Astrocyte (in vitro differentiated cells and primary cell): ENCODE measurements around the gene KLK3. TPM values are rescaled to one million over a fixed set of nuclear protein-coding genes. Genes with fewer than 3 reads are reported as not detected.

ENCODE experiments used
- DNase-seq: peaks from one replicate; pipeline ENCODE4 v3.0.0-alpha.2; 2010; ENCODE audit warnings: low read depth
- FAIRE-seq: peaks from 2 replicates; lab custom pipeline; 2011; peaks lifted over from hg19 to GRCh38; lab: Jason Lieb, UNC
- H2AFZ ChIP-seq: 2 replicates; pipeline ENCODE4 v1.6.0; 2012; ENCODE audit warnings: low read depth, low read length, inconsistent platforms
- H3K27ac ChIP-seq: 2 replicates; pipeline ENCODE4 v1.5.1; 2011; ENCODE audit warnings: low read depth, low read length, inconsistent platforms
- H3K27me3 ChIP-seq: 2 replicates; pipeline ENCODE4 v1.6.0; 2011; ENCODE audit warnings: low read length, inconsistent platforms; ENCODE audit not compliant: insufficient read depth
- H3K36me3 ChIP-seq: 2 replicates; pipeline ENCODE4 v1.5.1; 2011; ENCODE audit warnings: low read length, inconsistent platforms; ENCODE audit not compliant: insufficient read depth
- H3K4me1 ChIP-seq: 2 replicates; pipeline ENCODE4 v1.5.1; 2011; ENCODE audit warnings: low read length, inconsistent platforms; ENCODE audit not compliant: insufficient read depth
- H3K4me2 ChIP-seq: 2 replicates; pipeline ENCODE4 v1.6.0; 2012; ENCODE audit warnings: low read length, inconsistent platforms
- H3K4me3 ChIP-seq: 2 replicates; pipeline ENCODE4 v1.5.1; 2011; ENCODE audit warnings: low read depth, mild to moderate bottlenecking, low read length, inconsistent platforms; ENCODE audit not compliant: insufficient read depth
- H3K79me2 ChIP-seq: 2 replicates; pipeline ENCODE4 v1.6.0; 2012; ENCODE audit warnings: mild to moderate bottlenecking, low read length, inconsistent platforms; ENCODE audit not compliant: insufficient read depth
- H3K9ac ChIP-seq: 2 replicates; pipeline ENCODE4 v1.6.0; 2012; ENCODE audit warnings: mild to moderate bottlenecking, low read length, inconsistent platforms
- H3K9me3 ChIP-seq: 2 replicates; pipeline ENCODE4 v1.5.1; 2012; ENCODE audit warnings: low read depth, mild to moderate bottlenecking, low read length, inconsistent platforms; ENCODE audit not compliant: insufficient read depth
- H4K20me1 ChIP-seq: 2 replicates; pipeline ENCODE4 v1.6.0; 2012; ENCODE audit warnings: low read length, inconsistent platforms; ENCODE audit not compliant: insufficient read depth
- H3K27ac Mint-ChIP-seq: one replicate; pipeline ENCODE4 v1.8.0; 2021; ENCODE audit warnings: mild to moderate bottlenecking, mixed read lengths; ENCODE audit not compliant: unreplicated experiment
- H3K27me3 Mint-ChIP-seq: one replicate; pipeline ENCODE4 v1.8.0; 2021; ENCODE audit warnings: low read depth, mixed read lengths; ENCODE audit not compliant: unreplicated experiment
- H3K36me3 Mint-ChIP-seq: one replicate; pipeline ENCODE4 v1.8.0; 2021; ENCODE audit warnings: low read depth, mixed read lengths; ENCODE audit not compliant: unreplicated experiment
- H3K4me1 Mint-ChIP-seq: one replicate; pipeline ENCODE4 v1.8.0; 2021; ENCODE audit warnings: low read depth, mixed read lengths; ENCODE audit not compliant: unreplicated experiment
- H3K4me3 Mint-ChIP-seq: one replicate; pipeline ENCODE4 v1.8.0; 2021; ENCODE audit warnings: mild to moderate bottlenecking, moderate library complexity, mixed read lengths; ENCODE audit not compliant: unreplicated experiment
- H3K9me3 Mint-ChIP-seq: one replicate; pipeline ENCODE4 v1.8.0; 2021; ENCODE audit warnings: mild to moderate bottlenecking, mixed read lengths; ENCODE audit not compliant: unreplicated experiment
- EZH2 ChIP-seq: IDR thresholded peaks from 2 replicates; pipeline ENCODE4 v1.6.1; 2012; ENCODE audit warnings: mild to moderate bottlenecking, low read length, inconsistent platforms; ENCODE audit not compliant: insufficient read depth
- total RNA-seq: library from RNA; stranded (reverse); gene quantifications from 2 replicates; pipeline ENCODE4 v1.2.1, GENCODE V29; 2021
- TF ChIP-seq, protein P1 (sequence below): IDR thresholded peaks from 2 replicates; pipeline ENCODE4 v1.5.1; 2011; ENCODE audit warnings: low read depth, mild to moderate bottlenecking, inconsistent platforms, low read length, moderate library complexity; ENCODE audit not compliant: insufficient read depth

The KLK3 gene
- total RNA-seq, 1 donor from 2014 or later: not detected

DNA sequence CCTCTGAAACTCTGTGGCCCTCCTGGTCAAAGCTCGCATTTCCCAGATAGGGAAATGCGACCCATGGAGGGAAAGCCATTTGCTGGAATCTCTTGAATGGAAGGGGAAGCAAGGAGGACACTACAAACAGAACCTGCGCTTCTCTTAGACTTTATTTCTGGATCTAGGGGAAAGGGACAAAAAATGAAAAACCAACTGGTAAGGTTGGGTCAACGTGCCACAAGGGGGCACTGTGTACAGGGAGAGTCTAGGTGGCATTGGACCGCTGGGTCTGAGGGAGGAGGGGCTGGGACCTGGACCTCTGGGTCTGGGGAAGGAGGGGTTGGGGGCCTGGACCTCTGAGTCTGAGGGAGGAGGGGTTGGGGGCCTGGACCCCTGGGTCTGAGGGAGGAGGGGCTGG, 51.5 kb downstream of the KLK3 start:
- H3K36me3 Mint-ChIP-seq: no peaks in the 10 kb centered on the region
- Histone ChIP-seq H2AFZ (no peak overlapping the region), H3K27ac (no peak overlapping the region), H3K4me3 (no peak overlapping the region), H3K79me2 (no peaks in the 10 kb centered on the region), H3K4me2 (no peak overlapping the region), H4K20me1 (no peaks in the 10 kb centered on the region), H3K9ac (no peak overlapping the region), H3K9me3 (no peaks in the 10 kb centered on the region), H3K4me1 (no peaks in the 10 kb centered on the region), H3K36me3 (no peaks in the 10 kb centered on the region), H3K27me3 (peaks cover 2% of the 10 kb centered on the region)
- no peak for TF ChIP-seq EZH2
- TF ChIP-seq, protein P1, sequence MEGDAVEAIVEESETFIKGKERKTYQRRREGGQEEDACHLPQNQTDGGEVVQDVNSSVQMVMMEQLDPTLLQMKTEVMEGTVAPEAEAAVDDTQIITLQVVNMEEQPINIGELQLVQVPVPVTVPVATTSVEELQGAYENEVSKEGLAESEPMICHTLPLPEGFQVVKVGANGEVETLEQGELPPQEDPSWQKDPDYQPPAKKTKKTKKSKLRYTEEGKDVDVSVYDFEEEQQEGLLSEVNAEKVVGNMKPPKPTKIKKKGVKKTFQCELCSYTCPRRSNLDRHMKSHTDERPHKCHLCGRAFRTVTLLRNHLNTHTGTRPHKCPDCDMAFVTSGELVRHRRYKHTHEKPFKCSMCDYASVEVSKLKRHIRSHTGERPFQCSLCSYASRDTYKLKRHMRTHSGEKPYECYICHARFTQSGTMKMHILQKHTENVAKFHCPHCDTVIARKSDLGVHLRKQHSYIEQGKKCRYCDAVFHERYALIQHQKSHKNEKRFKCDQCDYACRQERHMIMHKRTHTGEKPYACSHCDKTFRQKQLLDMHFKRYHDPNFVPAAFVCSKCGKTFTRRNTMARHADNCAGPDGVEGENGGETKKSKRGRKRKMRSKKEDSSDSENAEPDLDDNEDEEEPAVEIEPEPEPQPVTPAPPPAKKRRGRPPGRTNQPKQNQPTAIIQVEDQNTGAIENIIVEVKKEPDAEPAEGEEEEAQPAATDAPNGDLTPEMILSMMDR: peak; percentile 4
- DNase-seq: no peak
- FAIRE-seq: no peak
- no peaks in the 10 kb centered on the region for H3K4me1 Mint-ChIP-seq
- peaks cover 54% of the 10 kb centered on the region for H3K27me3 Mint-ChIP-seq
- H3K9me3 Mint-ChIP-seq: peaks cover 3% of the 10 kb centered on the region
- H3K27ac Mint-ChIP-seq: no peak overlapping the region
- no peak overlapping the region for H3K4me3 Mint-ChIP-seq

DNA sequence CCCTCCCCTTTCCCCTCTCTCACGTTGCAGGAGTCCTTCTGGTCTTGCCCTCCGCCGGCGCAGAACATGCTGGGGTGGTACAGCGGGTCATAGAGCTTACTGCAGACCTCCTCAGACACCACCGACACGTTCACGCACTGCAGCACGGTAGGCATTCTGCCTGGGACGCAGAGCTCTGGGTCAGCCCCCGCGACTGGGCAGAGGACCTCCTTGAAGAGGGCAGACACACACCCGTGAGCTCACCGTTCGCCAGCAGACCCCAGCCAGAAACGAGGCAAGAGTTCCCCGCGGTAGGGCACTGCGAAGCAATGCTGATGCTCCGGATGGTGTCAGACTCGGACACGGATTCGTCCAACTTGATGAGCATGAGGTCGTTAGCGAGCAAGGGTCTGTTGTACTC, 53.6 kb downstream of the KLK3 start:
- Mint-ChIP-seq H3K4me1 (no peaks in the 10 kb centered on the region), H3K27ac (no peak overlapping the region)
- no peak for FAIRE-seq

More for the DNA sequence above, 53.6 kb downstream of the KLK3 start:
- Histone ChIP-seq H3K4me3 (no peak overlapping the region), H3K27me3 (peaks cover 5% of the 10 kb centered on the region), H3K79me2 (no peaks in the 10 kb centered on the region), H3K27ac (no peak overlapping the region), H3K9ac (no peak overlapping the region), H4K20me1 (no peaks in the 10 kb centered on the region), H3K9me3 (no peaks in the 10 kb centered on the region), H3K4me1 (no peaks in the 10 kb centered on the region), H2AFZ (no peak overlapping the region), H3K36me3 (no peaks in the 10 kb centered on the region), H3K4me2 (no peak overlapping the region)
- Mint-ChIP-seq H3K4me3 (no peak overlapping the region), H3K27me3 (peaks cover 61% of the 10 kb centered on the region), H3K36me3 (no peaks in the 10 kb centered on the region), H3K9me3 (peaks cover 3% of the 10 kb centered on the region)
- no peak for DNase-seq
- TF ChIP-seq, protein P1: no peak
- TF ChIP-seq EZH2: no peak
